ENCODE results near the gene INTS14. TPM values are rescaled to one million over a fixed set of nuclear protein-coding genes. Genes with fewer than 3 reads are reported as not detected.

The INTS14 gene
- total RNA-seq, 1 experiment from 2014 or later = 41.2 TPM

GRCh38 chr15:65547841-65548240 lies 63.1 kb downstream of the INTS14 start:
- BruUV-seq (replicated peaks) = no TSS peak
- ATAC-seq (no peak), DNase-seq (ENCODE audit: low read depth, low spot score) (no peak)
- Histone ChIP-seq H3K4me3 (ENCODE audit: low read depth in 2 of 2, low read length in 2 of 2) (no peak overlapping the region), H3K27ac (ENCODE audit: low read length) (no peak overlapping the region), H3K4me1 (ENCODE audit: control insufficient read depth, insufficient read depth, low read length) (peaks cover 10% of the 10 kb centered on the region), H3K9me3 (ENCODE audit: control insufficient read depth, insufficient read depth, low read depth, low read length) (no peaks in the 10 kb centered on the region), H3K27me3 (ENCODE audit: control insufficient read depth, insufficient read depth, low read length) (no peaks in the 10 kb centered on the region), H3K36me3 (ENCODE audit: control insufficient read depth, insufficient read depth, low read length) (no peaks in the 10 kb centered on the region)
- no peak for TF ChIP-seq SIN3A (IDR thresholded peaks at IDR 0.05; ENCODE audit: borderline replicate concordance, insufficient read depth, low read depth, low read length)
- no peak for TF ChIP-seq TCF7L2 (IDR thresholded peaks at IDR 0.05; ENCODE audit: low read depth, low read length)
- TF ChIP-seq POLR2AphosphoS5 (IDR thresholded peaks at IDR 0.05; ENCODE audit: low read depth, low read length) = no peak
- no peak for TF ChIP-seq CTCF (IDR thresholded peaks at IDR 0.05)
- TF ChIP-seq REST (IDR thresholded peaks at IDR 0.05; ENCODE audit: insufficient read depth in 1 of 2, low read depth in 2 of 2, low read length in 1 of 2) = no peak
- ChIA-PET CTCF (no interaction called here), POLR2A (no interaction called here)
- intact Hi-C loops (cut with micrococcal nuclease; ENCODE audit: unreplicated experiment) = no loop called here
- in situ Hi-C loops (cut with HindIII; ENCODE audit: low pct_unique_long_range_greater_than_20kb, low sequenced_read_pairs) = no loop called here

GRCh38 chr15:65541231-65541820 lies 69.6 kb downstream of the INTS14 start:
- no peaks in the 10 kb centered on the region for H3K27me3 ChIP-seq (ENCODE audit: control insufficient read depth, insufficient read depth, low read length)
- no TSS peak for BruUV-seq (replicated peaks)
- POLR2A ChIA-PET = no interaction called here
- no peak for TF ChIP-seq CTCF (IDR thresholded peaks at IDR 0.05)
- no peak for TF ChIP-seq POLR2AphosphoS5 (IDR thresholded peaks at IDR 0.05; ENCODE audit: low read depth, low read length)
- TF ChIP-seq REST (IDR thresholded peaks at IDR 0.05; ENCODE audit: insufficient read depth in 1 of 2, low read depth in 2 of 2, low read length in 1 of 2) = no peak
- TF ChIP-seq TCF7L2 (IDR thresholded peaks at IDR 0.05; ENCODE audit: low read depth, low read length) = no peak
- TF ChIP-seq SIN3A (IDR thresholded peaks at IDR 0.05; ENCODE audit: borderline replicate concordance, insufficient read depth, low read depth, low read length) = no peak
- no peak overlapping the region for H3K27ac ChIP-seq (ENCODE audit: low read length)
- ATAC-seq (no peak), DNase-seq (ENCODE audit: low read depth, low spot score) (no peak)
- in situ Hi-C loops (cut with HindIII; ENCODE audit: low pct_unique_long_range_greater_than_20kb, low sequenced_read_pairs) = no loop called here
- H3K4me3 ChIP-seq (ENCODE audit: low read depth in 2 of 2, low read length in 2 of 2) = no peak overlapping the region
- no peaks in the 10 kb centered on the region for H3K9me3 ChIP-seq (ENCODE audit: control insufficient read depth, insufficient read depth, low read depth, low read length)
- H3K4me1 ChIP-seq (ENCODE audit: control insufficient read depth, insufficient read depth, low read length) = no peaks in the 10 kb centered on the region; the same call in 1 of the 2 replicates
- CTCF ChIA-PET = no interaction called here
- H3K36me3 ChIP-seq (ENCODE audit: control insufficient read depth, insufficient read depth, low read length) = no peaks in the 10 kb centered on the region
- intact Hi-C loops (cut with micrococcal nuclease; ENCODE audit: unreplicated experiment) = no loop called here

All from Panc1 (cell line).